ENCODE measurements around the gene ANXA6. TPM values are rescaled to one million over a fixed set of nuclear protein-coding genes. Genes with fewer than 3 reads are reported as not detected.

The ANXA6 gene
- total and polyA plus RNA-seq, 9 of the 15 experiments (the other 6 are each of a cell fraction or from before 2014, with no cell fraction given): 0.70 to 13.2 (median 8.3) TPM

DNA sequence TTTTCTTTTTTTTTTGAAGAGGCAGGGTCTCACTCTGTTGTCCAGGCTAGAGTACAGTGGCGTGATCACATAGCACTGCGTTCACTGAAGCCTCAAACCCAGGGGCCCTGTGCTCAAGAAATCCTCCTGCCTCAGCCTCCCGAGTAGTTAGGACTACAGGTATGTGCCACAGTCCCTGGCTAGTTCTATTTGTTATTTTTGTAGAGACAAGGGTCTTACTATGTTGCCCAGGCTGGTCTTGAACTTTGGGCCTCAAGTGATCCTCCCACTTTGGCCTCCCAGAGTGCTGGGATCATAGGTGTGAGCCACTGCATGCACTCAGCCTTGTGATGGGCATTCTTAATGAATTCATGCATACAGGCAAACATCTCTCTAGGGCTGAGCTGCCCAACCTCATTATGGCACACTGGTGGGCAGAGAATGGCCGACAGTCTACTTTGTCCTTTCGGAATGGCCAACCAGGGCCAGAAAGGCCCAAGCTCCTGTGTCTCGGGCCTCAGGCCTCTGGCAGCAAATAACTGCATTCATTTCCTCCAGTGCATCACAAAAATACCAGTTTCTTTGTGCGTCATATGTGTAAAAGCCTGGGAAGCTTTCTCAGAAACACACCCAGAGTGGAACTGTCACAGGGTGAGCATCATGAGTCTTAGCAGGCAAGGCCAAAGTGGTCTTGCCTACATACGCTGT is 27.2 kb downstream of the ANXA6 start:
- Histone ChIP-seq H3K9me1 (ENCODE audit: control insufficient read depth, insufficient read depth, low read length) (peaks cover 4% of the 10 kb centered on the region), H3K9ac (ENCODE audit: insufficient read depth in 1 of 2, low read depth in 2 of 2, low read length in 2 of 2) (no peak overlapping the region), H3K36me3 (ENCODE audit: control insufficient read depth, insufficient read depth, low read length) (no peaks in the 10 kb centered on the region), H2AFZ (ENCODE audit: low read depth, low read length) (no peak overlapping the region), H3K27ac (ENCODE audit: extremely low read depth, low read depth, low read length) (no peak overlapping the region), H3K4me3 (no peak overlapping the region), H3K4me1 (replicated peaks in 1 of 2; ENCODE audit: control insufficient read depth in 2 of 2, insufficient read depth in 2 of 2, low read length in 2 of 2) (peaks cover 3 to 4% of the 10 kb centered on the region in 2 experiments; a peak in 4 of 5 replicates), H3K79me2 (ENCODE audit: control insufficient read depth, insufficient read depth, low read length) (no peaks in the 10 kb centered on the region), H3K4me2 (ENCODE audit: insufficient read depth, low read length) (no peak overlapping the region), H4K20me1 (replicated peaks; ENCODE audit: control insufficient read depth, insufficient read depth, low read length) (no peaks in the 10 kb centered on the region), H3K27me3 (ENCODE audit: control insufficient read depth in 2 of 2, insufficient read depth in 2 of 2, low read length in 2 of 2) (peaks cover 0 to 16% of the 10 kb centered on the region in 2 experiments; a peak in 1 of 5 replicates), H3K9me3 (replicated peaks; ENCODE audit: control insufficient read depth, insufficient read depth, low read depth, low read length) (no peaks in the 10 kb centered on the region)
- BruUV-seq (replicated peaks): no TSS peak
- 33% methylated on average over 7 of the region's 8 CpGs for WGBS (ENCODE audit: insufficient coverage, low coverage, missing lambda C conversion rate)
- ChIA-PET POLR2A (interaction anchor here (0.6 kb wide), 1 partner anchor 76 kb away, joined by 4 read pairs; no protein-coding TSS in a partner anchor), CTCF (ENCODE audit: low intra/inter-chr PET ratio) (no interaction called here)
- in situ Hi-C loops (cut with MboI): no loop called here
- TF ChIP-seq COPS2 (conservative IDR thresholded peaks at IDR 0.05) (no peak), RB1 (IDR thresholded peaks at IDR 0.05; ENCODE audit: low read depth) (no peak), XRCC4 (IDR thresholded peaks at IDR 0.05; ENCODE audit: extremely low read depth, insufficient read depth, insufficient read length) (no peak), ZNF121 (CRISPR knock-in tag; conservative IDR thresholded peaks at IDR 0.05) (peak; percentile 27; the same call in 1 of the 2 replicates), NRF1 (conservative IDR thresholded peaks at IDR 0.05 in 1 of 2, IDR thresholded peaks at IDR 0.05 in 1 of 2) (no peak)
- TF ChIP-seq, protein P1, sequence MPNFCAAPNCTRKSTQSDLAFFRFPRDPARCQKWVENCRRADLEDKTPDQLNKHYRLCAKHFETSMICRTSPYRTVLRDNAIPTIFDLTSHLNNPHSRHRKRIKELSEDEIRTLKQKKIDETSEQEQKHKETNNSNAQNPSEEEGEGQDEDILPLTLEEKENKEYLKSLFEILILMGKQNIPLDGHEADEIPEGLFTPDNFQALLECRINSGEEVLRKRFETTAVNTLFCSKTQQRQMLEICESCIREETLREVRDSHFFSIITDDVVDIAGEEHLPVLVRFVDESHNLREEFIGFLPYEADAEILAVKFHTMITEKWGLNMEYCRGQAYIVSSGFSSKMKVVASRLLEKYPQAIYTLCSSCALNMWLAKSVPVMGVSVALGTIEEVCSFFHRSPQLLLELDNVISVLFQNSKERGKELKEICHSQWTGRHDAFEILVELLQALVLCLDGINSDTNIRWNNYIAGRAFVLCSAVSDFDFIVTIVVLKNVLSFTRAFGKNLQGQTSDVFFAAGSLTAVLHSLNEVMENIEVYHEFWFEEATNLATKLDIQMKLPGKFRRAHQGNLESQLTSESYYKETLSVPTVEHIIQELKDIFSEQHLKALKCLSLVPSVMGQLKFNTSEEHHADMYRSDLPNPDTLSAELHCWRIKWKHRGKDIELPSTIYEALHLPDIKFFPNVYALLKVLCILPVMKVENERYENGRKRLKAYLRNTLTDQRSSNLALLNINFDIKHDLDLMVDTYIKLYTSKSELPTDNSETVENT (CRISPR knock-in tag; IDR thresholded peaks at IDR 0.05): no peak
- DNase-seq (ENCODE audit: extremely low read depth in 1 of 4, low spot score in 3 of 4): no peak
- FAIRE-seq: no peak
- intact Hi-C loops (cut with micrococcal nuclease): no loop called here
- no peak for ATAC-seq
